DND-41 (cell line): Measurements from ENCODE around the gene VHLL.

ENCODE experiments used
- ATAC-seq: fragments of 200-7000 bp; cut with Tn5 transposase; 3 replicates; pipeline ENCODE4 v1.9.1; 2021; ENCODE audit warnings: low read depth; ENCODE audit not compliant: insufficient read depth
- DNase-seq: peaks from one replicate; pipeline ENCODE4 v3.0.0-alpha.2; 2020
- H2AFZ ChIP-seq: 2 replicates; pipeline ENCODE4 v1.6.0; 2012; ENCODE audit warnings: low read depth, low read length
- H3K27ac ChIP-seq: 2 replicates; pipeline ENCODE4 v1.5.1; 2012; ENCODE audit warnings: low read length, inconsistent platforms
- H3K27me3 ChIP-seq: fragments of 200-600 bp; sonication (generic); 2 replicates; pipeline ENCODE4 v1.6.0; 2012; ENCODE audit warnings: low read length, mild to moderate bottlenecking, inconsistent platforms; ENCODE audit not compliant: insufficient read depth, poor library complexity
- H3K36me3 ChIP-seq: 2 replicates; pipeline ENCODE4 v1.5.1; 2012; ENCODE audit warnings: low read length, inconsistent platforms; ENCODE audit not compliant: insufficient read depth
- H3K4me1 ChIP-seq: 2 replicates; pipeline ENCODE4 v1.5.1; 2012; ENCODE audit warnings: mild to moderate bottlenecking, low read length; ENCODE audit not compliant: insufficient read depth
- H3K4me2 ChIP-seq: 2 replicates; pipeline ENCODE4 v1.6.0; 2012; ENCODE audit warnings: mild to moderate bottlenecking, moderate library complexity, low read length, inconsistent platforms; ENCODE audit not compliant: insufficient read depth
- H3K4me3 ChIP-seq, 2 experiments: fragments of 200-600 bp in 1 of 2; shearing (Covaris generic) in 1 of 2; 2 replicates each; pipeline ENCODE4 v1.5.1; 2012 to 2016; ENCODE audit warnings: inconsistent platforms in 2 of 2, low read length in 2 of 2, mild to moderate bottlenecking in 2 of 2, low read depth in 1 of 2, moderate library complexity in 1 of 2
- H3K79me2 ChIP-seq: 2 replicates; pipeline ENCODE4 v1.6.0; 2012; ENCODE audit warnings: low read length, inconsistent platforms; ENCODE audit not compliant: insufficient read depth
- H3K9ac ChIP-seq: 2 replicates; pipeline ENCODE4 v1.6.0; 2012; ENCODE audit warnings: low read depth, mild to moderate bottlenecking, inconsistent platforms, low read length, moderate library complexity
- H3K9me3 ChIP-seq: 2 replicates; pipeline ENCODE4 v1.5.1; 2012; ENCODE audit warnings: low read length, moderate library complexity, mild to moderate bottlenecking, inconsistent platforms; ENCODE audit not compliant: insufficient read depth, severe bottlenecking
- H4K20me1 ChIP-seq: 2 replicates; pipeline ENCODE4 v1.6.0; 2012; ENCODE audit warnings: low read length; ENCODE audit not compliant: insufficient read depth
- CTCF ChIP-seq: IDR thresholded peaks from 2 replicates; pipeline ENCODE4 v1.5.1; 2012; ENCODE audit warnings: borderline replicate concordance, low read length, moderate library complexity, mild to moderate bottlenecking; ENCODE audit not compliant: poor library complexity, severe bottlenecking; ENCODE audit errors: extremely low read depth
- EZH2 ChIP-seq: IDR thresholded peaks from 3 replicates; pipeline ENCODE4 v1.6.1; 2012; ENCODE audit warnings: borderline replicate concordance, low read depth, mild to moderate bottlenecking, moderate library complexity, low read length, inconsistent platforms; ENCODE audit not compliant: severe bottlenecking

Gene VHLL

DNA sequence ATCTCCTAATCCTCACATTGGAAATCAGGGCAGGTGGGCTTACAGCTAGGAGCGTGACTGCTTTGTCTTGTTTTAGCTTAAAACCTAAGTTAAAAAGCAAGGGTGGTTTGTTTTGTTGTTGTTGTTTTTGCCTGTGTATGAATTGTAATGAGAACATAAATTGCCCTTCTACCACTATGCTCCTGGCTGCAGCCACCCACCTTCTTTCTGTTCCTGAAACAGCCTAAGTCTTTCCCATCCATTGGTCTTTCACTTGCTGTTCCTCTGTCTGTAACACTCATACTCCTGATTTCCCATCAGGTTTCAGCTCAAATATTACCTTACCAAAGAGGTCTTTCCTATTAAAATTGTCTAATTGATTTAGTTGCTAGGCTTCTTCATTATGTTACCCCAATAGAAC lies 15.6 kb downstream of the VHLL start:
- peak overlapping the region; percentile 85 for H3K9ac ChIP-seq
- H2AFZ ChIP-seq: peak overlapping the region; percentile 93
- peak overlapping the region; percentile 83 for H3K27ac ChIP-seq

GRCh38 chr1:156282479-156283222 lies 16.5 kb downstream of the VHLL start, which contains the start of gene SMG5:
Gene SMG5 (minus strand): TSS chr1:156282825. CDS start chr1:156282680, 145 bp downstream.
- no peaks in the 10 kb centered on the region for H3K27me3 ChIP-seq
- H3K4me2 ChIP-seq: peak within 1 kb of the TSS; percentile 92
- H3K9me3 ChIP-seq: no peaks in the 10 kb centered on the region
- TF ChIP-seq EZH2: no peak
- no peak for TF ChIP-seq CTCF
- H3K4me3 ChIP-seq: peak within 1 kb of the TSS; percentile 80 to 91
- peaks cover 42% of the 10 kb centered on the region for H3K36me3 ChIP-seq
- ATAC-seq: peak; percentile 95
- peaks cover 70% of the 10 kb centered on the region for H3K79me2 ChIP-seq
- peak; percentile 97 for DNase-seq
- H3K27ac ChIP-seq: peak within 1 kb of the TSS; percentile 86
- H4K20me1 ChIP-seq: peaks cover 39% of the 10 kb centered on the region
- peaks cover 37% of the 10 kb centered on the region for H3K4me1 ChIP-seq
- H3K9ac ChIP-seq: peak within 1 kb of the TSS; percentile 85
- peak within 1 kb of the TSS; percentile 93 for H2AFZ ChIP-seq

More for the DNA sequence above, 15.6 kb downstream of the VHLL start:
- Histone ChIP-seq H3K79me2 (peaks cover 62% of the 10 kb centered on the region), H3K4me3 (peak overlapping the region; percentile 80 to 91), H3K9me3 (no peaks in the 10 kb centered on the region), H3K27me3 (no peaks in the 10 kb centered on the region), H3K4me2 (peak overlapping the region; percentile 92), H3K4me1 (peaks cover 37% of the 10 kb centered on the region), H4K20me1 (peaks cover 34% of the 10 kb centered on the region), H3K36me3 (peaks cover 34% of the 10 kb centered on the region)
- TF ChIP-seq EZH2 (no peak), CTCF (no peak)
- DNase-seq: no peak
- ATAC-seq: no peak

- peak overlapping the region; percentile 92 for H3K4me2 ChIP-seq
- H3K9ac ChIP-seq: peak overlapping the region; percentile 85
- DNase-seq: peak; percentile 24
- peaks cover 70% of the 10 kb centered on the region for H3K79me2 ChIP-seq
- TF ChIP-seq CTCF: no peak
- no peak for TF ChIP-seq EZH2
- H2AFZ ChIP-seq: peak overlapping the region; percentile 64
- H4K20me1 ChIP-seq: peaks cover 42% of the 10 kb centered on the region
- ATAC-seq: no peak
- no peaks in the 10 kb centered on the region for H3K9me3 ChIP-seq
- no peaks in the 10 kb centered on the region for H3K27me3 ChIP-seq
- H3K4me1 ChIP-seq: peaks cover 37% of the 10 kb centered on the region
- H3K27ac ChIP-seq: peak overlapping the region; percentile 86
- peaks cover 50% of the 10 kb centered on the region for H3K36me3 ChIP-seq
- H3K4me3 ChIP-seq: peak overlapping the region; percentile 80 to 91
Measured at GRCh38 chr1:156281693-156282478, 17.2 kb downstream of the VHLL start.
